IPS-NIHi11 (cell line): Measurements from ENCODE around the gene SAMD13.
"Not testable (repeated sequence)": the region's sequence is repeated elsewhere in the genome, so short reads cannot be mapped to it uniquely, and the experiment has no call there.

Experiments
- DNase-seq: peaks from one replicate; pipeline ENCODE4 v3.0.0; 2012; ENCODE audit warnings: mixed read lengths, low spot score

The SAMD13 gene

DNA sequence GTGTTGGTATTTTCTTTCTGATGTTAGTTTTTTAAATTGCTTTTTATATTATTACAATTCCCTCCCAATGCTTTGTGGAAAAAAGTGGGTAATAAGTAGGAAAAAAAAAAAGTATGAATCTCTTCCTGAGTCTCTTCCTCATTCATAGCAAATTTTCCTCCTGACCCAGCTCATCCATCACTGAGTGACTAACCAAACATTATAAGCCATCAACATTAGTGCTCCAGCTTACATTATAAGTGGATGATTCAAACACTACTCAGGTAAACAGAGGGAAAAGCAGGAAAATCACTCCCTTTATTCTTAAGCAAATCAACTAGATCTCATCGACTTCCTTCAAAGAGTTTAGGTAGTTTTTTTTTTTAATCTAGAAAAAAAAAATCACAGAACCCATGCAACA lies 15.4 kb upstream of the SAMD13 start:
- no peak for DNase-seq

DNA sequence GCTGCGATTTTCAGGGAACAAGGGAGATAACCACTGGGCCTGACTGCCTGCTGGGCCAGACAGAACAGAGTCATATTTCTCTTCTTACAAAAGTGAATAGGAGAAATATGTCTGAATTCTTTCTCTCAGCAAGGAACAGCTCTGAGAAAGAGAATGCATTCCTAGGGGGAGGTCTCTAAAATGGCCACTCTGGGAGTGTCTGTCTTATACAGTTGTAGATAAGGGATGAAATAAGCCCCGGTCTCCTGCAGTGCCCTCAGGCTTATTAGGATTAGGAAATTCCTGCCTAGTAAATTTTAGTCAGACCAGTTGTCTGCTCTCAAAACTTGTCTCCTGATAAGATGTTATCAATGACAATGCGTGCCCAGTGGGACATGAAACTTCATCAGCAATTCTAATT lies 14.1 kb upstream of the SAMD13 start:
- DNase-seq = not testable (repeated sequence)

DNA sequence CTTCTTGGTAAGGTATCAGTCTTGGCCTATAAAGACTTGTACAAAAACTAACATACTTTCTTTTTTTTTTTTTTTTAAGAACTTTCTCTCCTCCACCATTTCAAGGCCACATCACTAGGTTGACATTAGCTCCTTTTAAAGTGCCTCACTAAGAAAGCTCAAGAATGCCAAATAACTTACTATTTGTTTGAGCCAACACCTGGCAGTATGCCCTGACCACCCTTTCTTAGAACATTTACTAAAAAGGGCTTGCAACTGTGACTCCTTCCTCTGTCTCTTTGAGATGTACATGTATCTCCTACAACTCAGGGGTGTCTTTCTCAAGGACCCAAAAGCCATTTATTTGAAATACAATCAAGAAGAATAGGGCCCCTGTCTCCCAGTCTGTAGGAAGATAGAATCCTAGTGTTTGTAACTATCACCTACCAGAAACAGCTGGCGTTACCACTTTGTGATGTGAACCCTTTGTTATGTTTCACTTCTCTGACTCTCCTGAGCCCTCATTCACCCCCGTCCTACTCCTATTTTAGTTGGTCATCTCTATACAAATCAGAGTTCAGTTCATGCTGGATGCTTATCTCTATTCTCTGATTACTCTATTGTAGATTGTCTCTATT lies 12.2 kb upstream of the SAMD13 start:
- no peak for DNase-seq

DNA sequence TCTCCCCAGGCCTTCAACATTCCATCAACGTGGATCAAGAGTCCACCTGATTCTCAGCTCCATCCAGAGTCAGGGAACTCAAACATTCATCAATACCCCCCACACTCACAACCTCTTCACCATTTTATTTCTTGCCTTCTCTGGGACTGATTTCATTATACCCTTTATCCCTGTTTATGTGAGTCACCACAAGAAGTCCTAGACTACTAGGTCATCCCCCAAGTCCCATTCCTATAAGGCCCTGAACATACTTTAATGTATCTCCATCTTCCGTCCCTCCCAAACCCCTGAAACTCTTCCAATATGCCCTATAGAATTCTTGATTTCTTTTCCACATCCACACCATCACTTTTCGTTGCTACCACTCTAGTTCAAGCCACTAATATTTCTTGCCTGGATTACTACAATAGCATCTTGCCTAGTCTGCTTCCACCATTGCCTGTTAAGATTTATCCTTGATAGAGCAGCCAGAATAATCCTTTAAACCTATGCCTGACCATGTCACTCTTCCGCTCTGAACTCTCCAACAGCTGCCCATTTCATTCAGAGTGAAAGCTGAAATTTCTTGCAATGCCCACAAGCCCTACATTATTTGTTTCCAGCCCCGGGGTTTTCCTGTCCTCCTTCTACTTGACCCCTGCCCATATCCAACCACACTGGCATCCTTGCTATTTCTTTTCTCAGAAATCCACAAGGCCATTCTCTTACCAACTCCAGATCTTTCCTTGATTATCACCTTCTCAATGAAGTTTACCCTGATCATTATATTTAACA lies 9.4 kb upstream of the SAMD13 start:
- DNase-seq = no peak

DNA sequence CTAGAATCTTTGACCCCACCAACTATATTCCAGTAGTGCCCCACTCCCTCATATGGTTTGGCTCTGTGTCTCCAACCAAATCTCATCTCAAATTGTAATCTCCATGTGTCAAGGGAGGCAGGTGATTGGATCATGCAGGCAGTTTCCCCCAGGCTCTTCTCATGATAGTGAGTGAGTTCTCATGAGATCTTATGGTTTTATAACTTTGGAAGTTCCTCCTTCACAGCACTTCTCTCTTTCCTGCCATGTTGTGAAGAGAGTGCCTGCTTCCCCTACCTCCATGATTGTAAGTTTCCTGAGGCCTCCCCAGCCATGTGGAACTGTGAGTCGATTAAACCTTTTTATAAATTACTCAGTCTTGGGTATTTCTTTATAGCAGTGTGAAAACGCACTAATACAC lies 7.7 kb upstream of the SAMD13 start:
- DNase-seq = no peak

DNA sequence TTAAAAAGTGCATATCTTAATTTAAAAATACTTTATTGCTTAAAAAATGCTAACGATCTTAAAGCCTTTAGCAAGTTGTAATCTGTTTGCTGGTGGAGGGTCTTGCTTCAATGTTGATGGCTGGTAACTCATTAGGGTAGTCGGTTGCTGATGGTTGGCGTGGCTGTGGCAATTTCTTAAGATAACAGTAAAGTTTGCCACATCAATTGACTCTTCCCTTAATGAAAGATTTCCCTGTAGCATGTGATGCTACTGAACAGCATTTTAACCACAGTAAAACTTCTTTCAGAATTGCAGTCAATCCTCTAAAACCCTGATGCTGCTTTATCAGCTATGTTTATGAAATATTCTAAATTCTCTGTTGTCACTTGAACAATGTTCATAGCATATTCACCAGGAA lies 6.8 kb upstream of the SAMD13 start:
- DNase-seq = no peak

DNA sequence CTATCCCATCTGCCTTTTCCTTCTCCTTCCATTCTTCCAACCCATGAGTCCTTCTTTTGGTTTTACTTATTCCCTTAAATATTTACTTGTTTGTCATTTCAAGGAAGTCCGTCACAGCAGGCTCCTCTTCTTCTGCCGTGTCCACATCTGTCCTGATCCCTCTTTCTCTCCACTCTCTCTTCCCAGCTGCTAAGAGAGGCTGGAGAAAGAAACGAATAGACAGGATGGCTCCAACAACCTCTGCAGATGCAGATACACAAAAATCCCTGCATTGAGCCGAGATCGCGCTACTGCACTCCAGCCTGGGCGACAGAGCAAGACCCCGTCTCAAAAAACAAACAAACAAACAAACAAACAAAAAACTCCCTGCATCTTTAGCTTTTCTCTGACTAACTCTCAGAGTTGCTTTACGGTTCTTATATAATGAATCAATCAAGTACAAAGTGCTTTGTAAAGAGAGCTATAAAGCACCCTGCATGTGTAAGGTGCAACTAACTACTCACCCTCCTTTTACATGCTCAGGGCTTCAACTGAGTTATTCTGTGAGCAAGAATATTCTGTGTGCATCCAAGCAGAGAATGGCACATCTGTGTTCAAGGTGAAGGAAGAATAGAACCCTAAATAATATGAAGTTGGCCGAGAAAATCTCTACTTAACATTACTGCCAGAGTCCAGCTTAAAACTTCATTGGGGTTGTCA lies 3.8 kb upstream of the SAMD13 start:
- no peak for DNase-seq

DNA sequence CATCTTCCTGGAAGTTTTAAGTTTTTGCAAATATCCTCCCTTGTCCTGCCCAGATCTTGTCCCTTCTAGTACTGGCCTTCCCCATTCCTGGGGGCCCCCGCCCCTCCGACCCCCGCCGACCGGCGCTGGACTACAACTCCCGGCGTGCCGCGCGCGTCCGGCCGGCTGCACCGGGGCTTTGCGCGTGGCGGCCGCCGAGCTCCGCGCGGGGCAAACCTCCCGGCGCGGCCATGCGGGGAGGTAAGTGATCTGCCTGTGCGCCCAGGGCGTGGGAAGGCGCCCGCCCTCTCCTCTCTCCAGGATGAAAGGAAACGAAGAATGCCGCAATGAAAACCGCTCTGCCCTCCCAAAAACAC lies 3.2 kb upstream of the SAMD13 start:
- peak; percentile 78 for DNase-seq

DNA sequence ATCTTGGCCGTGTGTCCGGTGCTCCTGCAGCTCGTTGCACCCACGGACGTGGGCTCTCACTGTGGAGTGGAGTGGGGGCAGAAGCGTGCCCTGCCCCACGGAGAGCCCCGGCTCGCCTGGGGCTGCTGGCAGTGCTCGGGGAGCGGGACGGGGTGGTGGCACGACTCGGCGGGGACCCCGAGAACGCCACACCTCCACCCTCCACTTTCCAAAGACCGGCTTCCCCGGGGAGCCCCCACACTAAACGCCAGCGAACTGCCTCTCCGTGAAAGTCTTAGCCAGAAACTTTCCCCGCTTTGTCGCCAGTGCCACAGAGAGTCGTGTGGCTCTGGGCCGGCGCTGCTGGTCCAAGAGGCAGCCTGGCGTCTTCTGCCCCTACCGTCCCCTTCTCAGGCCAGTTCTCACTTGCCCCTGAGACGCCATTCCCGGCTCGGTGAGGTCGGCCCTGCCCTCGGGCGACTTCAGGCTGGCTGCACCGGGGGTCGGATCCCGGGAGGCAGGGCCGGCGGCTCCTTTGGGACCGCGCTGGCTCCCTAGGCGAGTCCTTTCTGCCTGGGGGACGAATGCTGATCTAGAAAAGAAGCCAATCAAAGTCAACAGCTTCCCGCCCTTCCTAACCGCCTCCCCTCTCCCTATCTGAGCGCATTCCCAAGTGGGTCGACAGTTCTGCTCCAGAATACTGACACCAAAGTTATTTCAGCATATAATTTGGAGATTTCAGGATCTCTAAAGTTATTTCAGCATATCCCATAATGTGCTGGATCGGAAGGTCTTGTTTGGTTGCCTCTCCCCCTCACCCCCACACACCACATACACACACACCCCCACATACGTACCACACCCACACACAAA lies 2.6 kb upstream of the SAMD13 start:
- DNase-seq = peak; percentile 70

DNA sequence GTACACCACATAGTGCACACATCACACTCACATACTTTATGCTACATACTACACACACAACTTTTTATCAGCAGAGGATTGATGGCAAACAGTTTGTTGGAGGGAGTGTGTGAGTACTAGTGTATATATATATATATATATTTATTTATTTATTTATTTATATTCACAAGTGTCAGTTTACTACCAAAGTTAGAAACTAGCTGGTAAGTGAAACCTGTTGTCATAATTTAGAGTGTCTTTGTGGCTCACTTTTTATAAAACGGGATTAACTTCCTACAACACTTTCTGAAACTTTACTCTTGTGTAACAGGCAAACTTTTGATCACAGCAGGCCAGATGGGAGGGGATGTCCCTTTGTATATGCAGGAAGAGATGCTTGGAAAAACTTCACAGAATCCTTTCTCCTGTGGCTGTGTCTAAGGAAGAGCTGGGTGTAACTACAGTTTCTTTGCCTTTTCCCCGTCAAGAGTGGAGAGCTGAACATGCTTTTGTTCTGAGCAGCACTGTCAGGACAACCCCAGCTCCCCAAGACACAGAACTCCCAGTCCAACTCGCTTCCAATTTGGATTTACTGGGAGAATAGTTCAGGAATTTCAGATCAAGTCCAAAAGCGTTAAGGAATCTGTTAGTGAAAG lies 1.9 kb upstream of the SAMD13 start:
- DNase-seq = no peak

DNA sequence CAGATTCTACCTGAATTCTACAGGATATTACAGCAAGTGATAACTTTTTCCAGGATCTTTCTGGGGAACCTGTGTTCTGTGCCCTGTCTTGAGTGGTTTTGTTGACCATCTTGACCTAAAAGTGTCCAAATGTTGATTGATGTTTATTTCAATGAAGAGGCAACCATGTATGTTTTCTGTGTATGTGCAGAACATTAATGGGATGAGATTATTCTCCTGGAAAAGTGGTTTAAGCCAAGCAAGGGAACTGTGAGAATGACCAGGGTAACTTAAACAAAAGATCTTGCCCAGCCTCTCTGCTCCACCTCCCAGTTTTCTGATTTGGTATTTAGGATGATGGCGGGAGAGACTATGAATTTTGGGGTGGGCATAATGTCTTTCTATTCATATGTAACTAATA lies 1.0 kb upstream of the SAMD13 start:
- DNase-seq = no peak

DNA sequence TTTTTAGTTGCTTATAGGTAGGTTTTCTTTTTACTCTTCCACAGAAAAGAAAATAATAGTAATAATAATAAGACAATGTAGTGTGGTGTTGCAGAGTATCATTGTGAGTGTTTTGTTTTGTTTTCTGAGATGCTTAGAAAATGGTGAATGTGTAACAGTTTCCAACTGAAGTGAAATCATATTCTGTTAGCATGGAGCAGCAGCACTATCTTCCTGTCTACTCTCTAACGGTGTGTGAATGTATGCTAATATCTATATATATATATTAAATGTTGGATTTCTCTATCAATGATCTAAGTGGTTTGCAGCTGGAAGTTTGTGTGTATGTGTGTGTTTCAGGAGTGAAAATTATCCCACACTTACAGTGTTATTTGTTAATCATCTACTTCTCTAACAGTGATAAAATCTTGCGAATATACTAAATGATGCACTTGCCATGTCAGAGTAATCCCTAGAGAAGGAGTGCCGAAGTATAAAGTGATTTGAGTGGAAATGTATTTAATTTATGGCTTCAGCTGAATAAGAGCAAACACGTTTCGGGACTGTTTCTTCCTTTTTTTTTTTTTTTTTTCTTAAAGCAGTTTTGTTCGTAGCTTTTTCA lies 377 bp downstream of the SAMD13 start:
- no peak for DNase-seq

DNA sequence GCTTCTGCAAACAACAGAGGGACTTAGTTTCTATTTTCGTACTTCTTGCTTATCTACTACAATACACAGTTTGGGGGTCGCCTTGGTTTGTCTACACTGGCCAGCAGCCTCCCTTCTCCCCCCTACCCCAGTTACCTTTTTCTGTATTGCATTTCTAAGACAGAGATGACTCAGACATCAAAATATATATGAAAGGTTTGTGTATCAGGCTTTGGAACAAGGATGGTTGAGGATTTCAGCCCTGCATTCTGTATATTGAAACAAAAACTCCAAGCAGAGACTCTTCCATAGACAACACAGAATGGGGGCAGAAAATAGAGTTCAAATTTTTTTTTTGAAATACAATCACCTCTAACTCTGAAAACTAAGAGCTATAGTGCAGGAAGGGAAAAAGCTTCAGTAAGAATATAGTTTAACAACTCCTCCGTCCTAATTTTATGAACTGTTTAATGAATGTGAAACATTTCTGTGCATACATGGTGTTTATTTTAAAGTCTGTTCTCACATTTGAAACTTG lies 1.9 kb downstream of the SAMD13 start:
- DNase-seq = no peak

DNA sequence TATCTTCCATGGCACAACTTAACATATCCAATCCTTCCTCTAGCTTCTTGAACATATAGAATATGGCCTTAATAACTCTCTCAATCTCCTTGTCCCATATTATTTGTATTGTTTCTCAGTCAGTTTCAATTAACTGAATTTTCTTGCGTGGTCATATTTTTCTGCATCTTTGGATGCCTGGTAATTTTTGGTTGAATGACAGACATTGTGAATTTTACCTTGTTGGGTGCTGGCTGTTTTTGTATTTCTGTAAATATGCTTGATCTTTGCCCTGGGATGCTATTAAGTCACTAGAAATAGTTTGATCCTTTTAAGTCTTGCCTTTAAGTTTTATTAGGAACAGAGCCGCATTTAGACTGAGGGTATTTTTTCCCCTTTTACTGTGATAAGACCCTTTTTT lies 5.9 kb downstream of the SAMD13 start:
- no peak for DNase-seq

DNA sequence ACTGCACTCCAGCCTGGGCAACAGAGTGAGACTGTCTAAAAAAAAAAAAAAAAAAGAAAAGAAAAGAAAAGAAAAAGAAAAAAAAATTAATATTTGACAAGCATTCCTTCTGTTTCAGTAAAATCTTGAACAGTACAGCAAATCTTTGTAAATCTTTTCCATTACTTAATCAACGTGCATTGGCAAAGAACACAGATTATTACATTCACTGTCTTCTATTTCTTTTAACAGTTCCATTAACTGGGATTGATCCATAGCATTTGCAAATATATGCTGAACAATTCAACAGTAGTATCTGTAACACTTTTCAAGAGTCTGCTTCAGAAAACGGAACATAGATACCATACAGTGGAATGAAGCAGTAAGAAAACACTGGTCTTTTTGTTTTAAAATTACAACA lies 9.8 kb downstream of the SAMD13 start:
- DNase-seq = no peak

DNA sequence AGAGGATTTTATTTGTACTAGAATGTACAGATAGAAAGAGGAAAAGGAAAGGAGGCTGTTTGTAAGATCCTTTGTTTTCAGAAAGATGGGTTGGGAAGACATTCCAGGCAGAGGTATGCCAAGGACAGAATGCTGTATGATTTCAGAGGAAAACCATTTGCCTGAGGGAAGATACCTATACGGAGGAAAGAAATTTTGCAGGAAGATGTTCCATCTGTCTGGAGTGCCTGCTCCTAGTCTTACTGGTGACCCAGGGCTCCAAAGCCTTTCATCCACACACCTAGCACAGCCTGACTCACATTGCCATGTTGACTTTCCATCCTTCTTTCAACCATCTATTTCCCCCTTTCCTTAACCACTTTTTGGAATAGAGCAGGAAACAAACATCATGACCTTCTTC lies 18.2 kb downstream of the SAMD13 start:
- no peak for DNase-seq

DNA sequence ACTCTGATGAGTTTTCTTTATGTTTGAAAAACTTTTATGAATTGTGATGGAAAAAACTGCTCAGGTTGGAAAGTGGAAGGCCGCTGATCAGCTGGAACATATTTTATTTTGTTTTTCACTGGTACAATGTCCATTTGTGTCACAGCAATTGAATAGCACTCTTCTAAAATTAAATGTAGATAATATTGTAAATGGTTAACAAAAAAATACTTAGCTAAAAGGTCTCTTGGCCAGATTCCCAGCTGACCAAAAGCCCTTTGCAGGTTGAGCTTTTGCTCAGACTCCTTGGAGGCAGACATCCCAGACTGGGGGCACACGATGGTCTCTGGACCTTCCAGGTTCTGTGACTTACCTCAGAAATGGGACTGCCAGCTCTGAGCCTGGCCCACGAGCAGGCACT lies 26.3 kb downstream of the SAMD13 start:
- no peak for DNase-seq

DNA sequence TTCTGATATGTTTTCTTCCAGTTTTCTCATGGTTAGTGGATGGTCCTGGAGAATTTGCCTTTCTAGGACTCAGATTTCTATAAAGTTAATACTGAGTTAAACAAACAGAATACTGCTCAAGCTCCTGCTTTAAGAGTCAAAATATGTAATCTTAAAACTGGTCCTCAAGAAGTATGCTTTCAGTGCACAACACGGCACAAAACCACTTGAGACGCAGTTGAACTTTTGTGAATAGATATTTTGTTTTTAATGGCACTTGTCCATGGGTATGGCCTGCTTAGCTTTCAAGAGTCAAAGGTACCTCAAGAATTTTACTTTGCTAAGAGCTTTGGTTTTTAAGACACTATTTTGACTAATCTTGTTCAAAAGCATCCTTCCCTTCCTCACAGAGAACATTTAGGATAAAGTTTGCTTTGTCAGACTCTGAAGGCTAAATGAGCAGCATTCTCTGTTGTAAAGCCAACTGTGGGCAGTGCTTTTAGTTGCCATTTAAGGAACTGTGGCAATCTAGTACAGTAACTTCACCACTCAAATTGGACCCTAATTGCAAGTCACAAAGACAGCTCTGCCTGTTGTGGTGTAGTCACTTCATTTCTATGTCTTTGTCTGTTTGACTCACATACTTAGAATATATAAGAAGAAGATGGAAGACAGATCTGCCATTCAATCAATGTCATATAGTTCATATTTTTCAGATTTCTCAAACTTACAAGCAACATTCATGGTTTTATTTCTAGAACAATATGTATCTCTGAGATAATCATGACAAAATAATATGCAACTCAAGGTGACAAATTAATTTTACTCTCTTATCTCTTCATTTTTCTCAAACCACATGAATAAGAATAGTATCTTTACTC lies 28.8 kb downstream of the SAMD13 start:
- no peak for DNase-seq

DNA sequence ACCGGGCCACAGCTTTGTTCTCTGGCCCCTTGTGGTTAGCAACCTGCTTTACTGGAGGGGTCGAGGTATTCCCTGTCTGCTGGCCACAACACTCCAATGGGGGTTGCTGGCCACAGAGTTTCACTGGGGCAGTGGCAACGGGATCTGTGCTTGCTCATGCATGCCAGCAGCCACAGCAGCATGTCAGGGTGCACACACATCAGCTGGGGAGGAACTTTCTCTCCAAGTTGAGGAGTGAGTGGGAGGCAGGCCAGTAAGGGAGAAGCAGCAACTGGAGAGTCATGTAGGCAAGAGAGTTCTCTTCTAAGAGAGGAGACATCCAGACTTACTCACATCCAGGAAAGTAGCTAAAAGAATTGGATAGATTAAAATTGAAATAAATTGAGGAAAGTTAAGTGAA lies 38.0 kb downstream of the SAMD13 start:
- no peak for DNase-seq

DNA sequence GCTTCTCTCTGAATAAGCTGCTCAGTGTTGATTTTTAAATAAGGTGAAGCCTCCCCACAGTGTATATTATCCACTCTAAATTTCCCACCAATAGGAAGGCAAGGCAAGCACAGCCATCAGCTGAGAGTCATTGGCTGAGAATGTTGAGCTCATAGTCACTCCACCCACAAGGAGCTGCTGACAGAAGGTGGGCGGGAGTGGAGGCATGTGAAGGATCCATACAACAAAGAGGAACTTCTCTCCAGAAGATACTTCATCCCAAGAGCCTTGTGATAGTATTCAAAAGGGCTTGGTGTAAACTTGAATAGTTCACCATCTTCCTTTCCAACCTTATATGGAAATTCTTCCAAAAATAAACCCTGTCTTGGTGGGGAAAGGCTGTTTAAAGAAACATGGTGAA lies 42.8 kb downstream of the SAMD13 start:
- no peak for DNase-seq
